NCI-H2196 (cell line): ENCODE measurements around the gene SLC5A8.

Experiments used
- DNase-seq: peaks from one replicate; lab custom pipeline; 2025; ENCODE audit not compliant: unreplicated experiment; lab: John Stamatoyannopoulos, UW

SLC5A8 gene

GRCh38 chr12:101209319-101210302 lies at the start of gene SLC5A8:
TSS of gene SLC5A8 (minus strand) at chr12:101210238. CDS start at chr12:101209848, 390 bp downstream.
- DNase-seq: no peak

- DNase-seq: no peak
Measured at GRCh38 chr12:101257357-101257756, 47.3 kb upstream of the SLC5A8 start.

GRCh38 chr12:101256266-101256665 lies 46.2 kb upstream of the SLC5A8 start:
- no peak for DNase-seq

- no peak for DNase-seq
Measured at GRCh38 chr12:101243616-101244015, 33.6 kb upstream of the SLC5A8 start.

- no peak for DNase-seq
Measured at GRCh38 chr12:101243074-101243473, 33.0 kb upstream of the SLC5A8 start.

GRCh38 chr12:101238800-101239329 lies 28.8 kb upstream of the SLC5A8 start:
- no peak for DNase-seq

- DNase-seq: no peak
Measured at GRCh38 chr12:101238306-101238705, 28.3 kb upstream of the SLC5A8 start.

- no peak for DNase-seq
Measured at GRCh38 chr12:101235686-101236085, 25.6 kb upstream of the SLC5A8 start.

GRCh38 chr12:101231636-101232035 lies 21.6 kb upstream of the SLC5A8 start:
- DNase-seq: no peak

GRCh38 chr12:101230547-101230946 lies 20.5 kb upstream of the SLC5A8 start:
- no peak for DNase-seq

GRCh38 chr12:101229841-101230241 lies 19.8 kb upstream of the SLC5A8 start:
- DNase-seq: no peak

- no peak for DNase-seq
Measured at GRCh38 chr12:101221301-101221700, 11.3 kb upstream of the SLC5A8 start.

GRCh38 chr12:101216810-101217209 lies 6.8 kb upstream of the SLC5A8 start:
- no peak for DNase-seq

GRCh38 chr12:101207086-101207780 lies 2.8 kb downstream of the SLC5A8 start:
- DNase-seq: no peak

- no peak for DNase-seq
Measured at GRCh38 chr12:101204602-101205304, 5.3 kb downstream of the SLC5A8 start.

GRCh38 chr12:101200824-101201223 lies 9.2 kb downstream of the SLC5A8 start:
- no peak for DNase-seq

GRCh38 chr12:101200145-101200544 lies 9.9 kb downstream of the SLC5A8 start:
- no peak for DNase-seq

GRCh38 chr12:101186291-101186690 lies 23.7 kb downstream of the SLC5A8 start:
- no peak for DNase-seq

GRCh38 chr12:101181776-101182175 lies 28.3 kb downstream of the SLC5A8 start:
- no peak for DNase-seq

- no peak for DNase-seq
Measured at GRCh38 chr12:101174541-101174940, 35.5 kb downstream of the SLC5A8 start.

- no peak for DNase-seq
Measured at GRCh38 chr12:101173197-101173749, 36.8 kb downstream of the SLC5A8 start.
